ENCODE data around the gene SMYD3. TPM values are rescaled to one million over a fixed set of nuclear protein-coding genes. Genes with fewer than 3 reads are reported as not detected.
"Not testable (repeated sequence)": the region's sequence is repeated elsewhere in the genome, so short reads cannot be mapped to it uniquely, and the experiment has no call there.

Gene SMYD3
- polyA plus RNA-seq, 1 donor from 2014 or later: 48.6 TPM

GRCh38 chr1:245978915-245979314 lies 528.2 kb downstream of the SMYD3 start:
- no peaks in the 10 kb centered on the region for H3K79me2 ChIP-seq (replicated peaks; ENCODE audit: insufficient read depth, low read length)
- no peaks in the 10 kb centered on the region for H3K27me3 ChIP-seq (ENCODE audit: insufficient read depth, low read depth, low read length)
- H3K9me3 ChIP-seq (ENCODE audit: low read length): no peaks in the 10 kb centered on the region
- no peak overlapping the region for H3K4me3 ChIP-seq (ENCODE audit: low read length)
- H3K27ac ChIP-seq (ENCODE audit: low read length): no peak overlapping the region
- TF ChIP-seq SMC3 (conservative IDR thresholded peaks at IDR 0.05; ENCODE audit: poor library complexity) (no peak), EP300 (conservative IDR thresholded peaks at IDR 0.05; ENCODE audit: poor library complexity, severe bottlenecking) (no peak), POLR2AphosphoS5 (IDR thresholded peaks at IDR 0.05) (no peak)
- H4K20me1 ChIP-seq (ENCODE audit: insufficient read depth): no peaks in the 10 kb centered on the region
- no peak overlapping the region for H3K9ac ChIP-seq (ENCODE audit: low read length)
- no peaks in the 10 kb centered on the region for H3K9me2 ChIP-seq (ENCODE audit: insufficient read depth, low read length)
- no peak overlapping the region for H3K4me2 ChIP-seq (ENCODE audit: low read length)
- H3F3A ChIP-seq (ENCODE audit: insufficient read depth, low read length, poor library complexity, severe bottlenecking): no peaks in the 10 kb centered on the region
- H3K36me3 ChIP-seq (ENCODE audit: insufficient read depth, low read length): no peaks in the 10 kb centered on the region
- H2AFZ ChIP-seq (ENCODE audit: low read depth, low read length): no peak overlapping the region

GRCh38 chr1:245972476-245972875 lies 534.6 kb downstream of the SMYD3 start:
- Histone ChIP-seq H3K79me2 (replicated peaks; ENCODE audit: insufficient read depth, low read length) (no peaks in the 10 kb centered on the region), H3K9me3 (ENCODE audit: low read length) (no peaks in the 10 kb centered on the region), H3K4me3 (ENCODE audit: low read length) (no peak overlapping the region), H2AFZ (ENCODE audit: low read depth, low read length) (no peak overlapping the region), H3K27me3 (ENCODE audit: insufficient read depth, low read depth, low read length) (no peaks in the 10 kb centered on the region), H3K9me2 (ENCODE audit: insufficient read depth, low read length) (no peaks in the 10 kb centered on the region), H3K9ac (ENCODE audit: low read length) (no peak overlapping the region), H3K36me3 (ENCODE audit: insufficient read depth, low read length) (no peaks in the 10 kb centered on the region), H3K4me2 (ENCODE audit: low read length) (no peak overlapping the region), H3F3A (ENCODE audit: insufficient read depth, low read length, poor library complexity, severe bottlenecking) (no peaks in the 10 kb centered on the region), H3K27ac (ENCODE audit: low read length) (no peak overlapping the region), H4K20me1 (ENCODE audit: insufficient read depth) (no peaks in the 10 kb centered on the region)
- no peak for TF ChIP-seq POLR2AphosphoS5 (IDR thresholded peaks at IDR 0.05)

- Histone ChIP-seq H3K27me3 (ENCODE audit: insufficient read depth, low read depth, low read length) (no peaks in the 10 kb centered on the region), H3K4me2 (ENCODE audit: low read length) (no peak overlapping the region), H4K20me1 (ENCODE audit: insufficient read depth) (no peaks in the 10 kb centered on the region), H3K9me3 (ENCODE audit: low read length) (no peaks in the 10 kb centered on the region), H3K9ac (ENCODE audit: low read length) (no peak overlapping the region), H3K27ac (ENCODE audit: low read length) (no peak overlapping the region), H3K79me2 (replicated peaks; ENCODE audit: insufficient read depth, low read length) (no peaks in the 10 kb centered on the region), H3K4me3 (ENCODE audit: low read length) (no peak overlapping the region), H3F3A (ENCODE audit: insufficient read depth, low read length, poor library complexity, severe bottlenecking) (no peaks in the 10 kb centered on the region), H3K9me2 (ENCODE audit: insufficient read depth, low read length) (no peaks in the 10 kb centered on the region), H2AFZ (ENCODE audit: low read depth, low read length) (no peak overlapping the region), H3K36me3 (ENCODE audit: insufficient read depth, low read length) (no peaks in the 10 kb centered on the region)
- TF ChIP-seq RAD21 (conservative IDR thresholded peaks at IDR 0.05) (no peak), REST (IDR thresholded peaks at IDR 0.05; ENCODE audit: borderline replicate concordance) (no peak), POLR2AphosphoS5 (IDR thresholded peaks at IDR 0.05) (no peak)
Measured at GRCh38 chr1:245971711-245972085, 535.4 kb downstream of the SMYD3 start.

GRCh38 chr1:245971076-245971710 lies 535.9 kb downstream of the SMYD3 start:
- H3K27ac ChIP-seq (ENCODE audit: low read length); H3K9me2 ChIP-seq (ENCODE audit: insufficient read depth, low read length); H2AFZ ChIP-seq (ENCODE audit: low read depth, low read length); H3K9ac ChIP-seq (ENCODE audit: low read length); H3K79me2 ChIP-seq (replicated peaks; ENCODE audit: insufficient read depth, low read length); H3F3A ChIP-seq (ENCODE audit: insufficient read depth, low read length, poor library complexity, severe bottlenecking); H3K36me3 ChIP-seq (ENCODE audit: insufficient read depth, low read length); H3K27me3 ChIP-seq (ENCODE audit: insufficient read depth, low read depth, low read length); H3K4me2 ChIP-seq (ENCODE audit: low read length); H4K20me1 ChIP-seq (ENCODE audit: insufficient read depth); H3K9me3 ChIP-seq (ENCODE audit: low read length); H3K4me3 ChIP-seq (ENCODE audit: low read length): not testable (repeated sequence)

Data from neural cell (in vitro differentiated cells).